SK-N-MC (cell line): ENCODE measurements around the gene CTPS2.

Experiments
- EZH2 ChIP-seq: fragments of 200-600 bp; sonication (generic); IDR thresholded peaks from one replicate; pipeline ENCODE4 v1.6.1; 2017; ENCODE audit warnings: antibody characterized with exemption
- FOXP2 ChIP-seq: optimal IDR thresholded peaks from 2 replicates; pipeline ENCODE3; 2011; ENCODE audit warnings: mild to moderate bottlenecking, moderate library complexity; ENCODE audit not compliant: insufficient read depth; ENCODE audit errors: extremely low read length, control extremely low read depth
- POLR2AphosphoS5 ChIP-seq: IDR thresholded peaks from 2 replicates; pipeline ENCODE4 v1.6.1; 2012; ENCODE audit warnings: mild to moderate bottlenecking, low read depth, low read length, borderline replicate concordance

- no peak for TF ChIP-seq EZH2
- no peak for TF ChIP-seq POLR2AphosphoS5
- no peak for TF ChIP-seq FOXP2
Measured at GRCh38 chrX:16628946-16629595, 83.4 kb downstream of the CTPS2 start.
